A549 (cell line): ENCODE data around the gene RUSC1. TPM values are rescaled to one million over a fixed set of nuclear protein-coding genes. Genes with fewer than 3 reads are reported as not detected.
"Not testable (repeated sequence)": the region's sequence is repeated elsewhere in the genome, so short reads cannot be mapped to it uniquely, and the experiment has no call there.

Source experiments
- ATAC-seq, 2 experiments: fragments of 200-7000 bp in 1 of 2; fragments of >200 bp in 1 of 2; cut with Nextera tagmentation in 1 of 2; cut with Tn5 transposase in 1 of 2; 3 replicates each; pipeline versions ENCODE4 v1.8.0 to v1.9.1; 2018 to 2020; ENCODE audit warnings: mild to moderate bottlenecking in 1 of 2, moderate library complexity in 1 of 2
- CTCF ChIA-PET: fragments of 300-600 bp; sonication (Branson Sonifier 250); formaldehyde crosslinking; extraction: SDS; loops from one replicate; lab custom pipeline; 2021; ENCODE audit warnings: antibody characterized with exemption, inconsistent platforms; lab: Yijun Ruan, JAX
- POLR2A ChIA-PET: fragments of 350-600 bp; formaldehyde crosslinking; extraction: SDS; loops from one replicate; lab custom pipeline; 2021; ENCODE audit warnings: antibody characterized with exemption, inconsistent platforms; lab: Yijun Ruan, JAX
- DNase-seq, 2 experiments: peaks; one replicate each; pipeline versions ENCODE4 v3.0.0 to v3.0.0-alpha.2; 2011 to 2016; ENCODE audit warnings: low read depth in 1 of 2, low spot score in 1 of 2
- FAIRE-seq: peaks from 2 replicates; lab custom pipeline; 2011; peaks lifted over from hg19 to GRCh38; lab: Jason Lieb, UNC
- H3K27ac ChIP-seq, 2 experiments: fragments of >200 bp; sonication (Bioruptor Twin); formaldehyde crosslinking; 3 replicates each; pipeline ENCODE4 v1.5.1; 2016 to 2017
- H3K4me1 ChIP-seq: fragments of >200 bp; sonication (Bioruptor Twin); formaldehyde crosslinking; 3 replicates; pipeline ENCODE4 v1.6.1; 2016
- H3K4me2 ChIP-seq: fragments of >200 bp; sonication (Bioruptor Twin); formaldehyde crosslinking; 3 replicates; pipeline ENCODE4 v1.6.1; 2016
- H3K4me3 ChIP-seq: fragments of >200 bp; sonication (Bioruptor Twin); formaldehyde crosslinking; 3 replicates; pipeline ENCODE4 v1.5.1; 2016
- H3K9me3 ChIP-seq: fragments of >200 bp; sonication (Bioruptor Twin); formaldehyde crosslinking; 3 replicates; pipeline ENCODE4 v1.6.1; 2016
- BHLHE40 ChIP-seq: IDR thresholded peaks from 2 replicates; pipeline ENCODE4 v1.6.1; 2012; ENCODE audit warnings: low read depth, low read length, inconsistent platforms
- CBX8 ChIP-seq: fragments of 200-600 bp; sonication (generic); IDR thresholded peaks from 2 replicates; pipeline ENCODE4 v1.6.1; 2016
- EP300 ChIP-seq, 2 experiments: fragments of >200 bp; sonication (Bioruptor Twin); formaldehyde crosslinking; IDR thresholded peaks; 2 replicates in 1 of 2; 3 replicates in 1 of 2; pipeline ENCODE4 v1.6.1; 2016 to 2017
- FOSB ChIP-seq: fragments of 250-450 bp; sonication (Bioruptor Pico); IDR thresholded peaks from 2 replicates; pipeline ENCODE4 v1.5.0; 2020; ENCODE audit warnings: mild to moderate bottlenecking, moderate library complexity
- FOSL2 ChIP-seq, 2 experiments: fragments of 450-650 bp in 1 of 2; fragments of >200 bp in 1 of 2; sonication (Bioruptor Twin) in 1 of 2; formaldehyde crosslinking; IDR thresholded peaks; 2 replicates each; pipeline versions ENCODE4 v1.5.0 to v1.6.1; 2016 to 2020; ENCODE audit warnings: mild to moderate bottlenecking in 1 of 2, moderate library complexity in 1 of 2
- HEYL ChIP-seq: fragments of 250-450 bp; sonication (Bioruptor Pico); IDR thresholded peaks from 2 replicates; pipeline ENCODE4 v1.8.0; 2021; ENCODE audit warnings: mild to moderate bottlenecking, moderate library complexity
- HOXB13 ChIP-seq: fragments of 250-450 bp; sonication (Bioruptor Pico); IDR thresholded peaks from 2 replicates; pipeline ENCODE4 v1.5.0; 2020; ENCODE audit warnings: low read depth, mild to moderate bottlenecking, moderate library complexity
- HOXB5 ChIP-seq: fragments of 250-450 bp; sonication (Bioruptor Pico); IDR thresholded peaks from 2 replicates; pipeline ENCODE4 v1.5.0; 2020; ENCODE audit warnings: mild to moderate bottlenecking, moderate library complexity
- JUNB ChIP-seq: fragments of >200 bp; sonication (Bioruptor Twin); formaldehyde crosslinking; IDR thresholded peaks from 2 replicates; pipeline ENCODE4 v1.6.1; 2016
- KDM1A ChIP-seq: fragments of 200-600 bp; sonication (generic); IDR thresholded peaks from 2 replicates; pipeline ENCODE4 v1.6.1; 2016; ENCODE audit warnings: low read depth, mild to moderate bottlenecking
- KDM5A ChIP-seq: fragments of 200-600 bp; sonication (generic); IDR thresholded peaks from 2 replicates; pipeline ENCODE4 v1.6.1; 2016; ENCODE audit warnings: antibody characterized with exemption, mild to moderate bottlenecking
- MAFK ChIP-seq: fragments of 450-650 bp; IDR thresholded peaks from 2 replicates; pipeline ENCODE4 v1.6.1; 2014; ENCODE audit not compliant: partially characterized antibody
- MYC ChIP-seq: IDR thresholded peaks from 2 replicates; pipeline ENCODE4 v1.6.1; 2012; ENCODE audit warnings: mild to moderate bottlenecking, inconsistent platforms, low read length, improper control_type of control experiment, borderline replicate concordance
- NPAS2 ChIP-seq: fragments of 250-450 bp; sonication (Bioruptor Pico); IDR thresholded peaks from 2 replicates; pipeline ENCODE4 v1.8.0; 2022; ENCODE audit warnings: mild to moderate bottlenecking, moderate library complexity, borderline replicate concordance
- NR3C1 ChIP-seq: fragments of >200 bp; sonication (Bioruptor Twin); formaldehyde crosslinking; IDR thresholded peaks from 3 replicates; pipeline ENCODE4 v1.6.1; 2017
- PHF8 ChIP-seq: fragments of 200-600 bp; sonication (generic); IDR thresholded peaks from 2 replicates; pipeline ENCODE4 v1.6.1; 2016; ENCODE audit warnings: low read depth, mild to moderate bottlenecking, antibody characterized with exemption, moderate library complexity, borderline replicate concordance
- POLR2A ChIP-seq: IDR thresholded peaks from 2 replicates; pipeline ENCODE4 v1.6.1; 2012; ENCODE audit warnings: mild to moderate bottlenecking, low read length
- RAD21 ChIP-seq, 2 experiments: fragments of >200 bp in 1 of 2; sonication (Bioruptor Twin) in 1 of 2; formaldehyde crosslinking in 1 of 2; IDR thresholded peaks in 1 of 2; conservative IDR thresholded peaks in 1 of 2; 2 replicates in 1 of 2; 3 replicates in 1 of 2; pipeline ENCODE4 v1.6.1; 2012 to 2018; ENCODE audit warnings: inconsistent platforms in 1 of 2
- RARB ChIP-seq: fragments of 250-450 bp; sonication (Bioruptor Pico); IDR thresholded peaks from 2 replicates; pipeline ENCODE4 v1.8.0; 2021; ENCODE audit warnings: mild to moderate bottlenecking, moderate library complexity
- RNF2 ChIP-seq: fragments of 200-600 bp; sonication (generic); IDR thresholded peaks from 2 replicates; pipeline ENCODE4 v1.6.1; 2016; ENCODE audit warnings: low read depth, mild to moderate bottlenecking, antibody characterized with exemption, moderate library complexity, borderline replicate concordance
- SMC3 ChIP-seq: fragments of >200 bp; sonication (Bioruptor Twin); formaldehyde crosslinking; IDR thresholded peaks from 3 replicates; pipeline ENCODE4 v1.6.1; 2018; ENCODE audit warnings: inconsistent platforms
- SREBF2 ChIP-seq: fragments of 450-650 bp; IDR thresholded peaks from 2 replicates; pipeline ENCODE4 v1.6.1; 2014; ENCODE audit warnings: mild to moderate bottlenecking, moderate library complexity
- ZNF302 ChIP-seq: fragments of 250-450 bp; sonication (Bioruptor Pico); IDR thresholded peaks from 2 replicates; pipeline ENCODE4 v1.9.0; 2021; ENCODE audit warnings: inconsistent platforms, mild to moderate bottlenecking, moderate library complexity
- ZSCAN20 ChIP-seq: fragments of 250-450 bp; sonication (Bioruptor Pico); IDR thresholded peaks from 2 replicates; pipeline ENCODE4 v1.8.0; 2022; ENCODE audit warnings: mild to moderate bottlenecking, moderate library complexity
- WGBS: methylation state at CpG from one replicate; pipeline ENCODE4 v1.1.6; 2017; ENCODE audit errors: missing lambda C conversion rate; 5-methylcytosine and 5-hydroxymethylcytosine counted together
- polyA plus RNA-seq, 4 experiments: library from polyadenylated mRNA; depleted of rRNA in 3 of 4; stranded (reverse); fragments of >200 nt; fragmentation: RNase III in 1 of 4; extraction: RNeasy Plus Mini Kit Qiagen cat#74134 plus additional on column Dnase treatment in 1 of 4; gene quantifications; 2 replicates in 3 of 4; 3 replicates in 1 of 4; pipeline ENCODE4 v1.2.3, GENCODE V29; 2011 to 2017
- TF ChIP-seq, protein P1 (sequence below): fragments of 250-450 bp; sonication (Bioruptor Pico); IDR thresholded peaks from 2 replicates; pipeline ENCODE4 v1.5.0; 2020; ENCODE audit warnings: low read depth, mild to moderate bottlenecking, moderate library complexity
- TF ChIP-seq, protein P2 (sequence below): IDR thresholded peaks from 2 replicates; pipeline ENCODE4 v1.6.1; 2012
- TF ChIP-seq, protein P3 (sequence below): fragments of 150-350 bp; IDR thresholded peaks from 2 replicates; pipeline ENCODE4 v1.6.1; 2014; ENCODE audit warnings: low read depth, mild to moderate bottlenecking, low read length
- TF ChIP-seq, protein P4 (sequence below): IDR thresholded peaks from 2 replicates; pipeline ENCODE4 v1.6.1; 2012; ENCODE audit warnings: low read depth, borderline replicate concordance

RUSC1 gene
- polyA plus RNA-seq, 2 of the 4 experiments (the other 2 are of a cell fraction) = 27.8 to 32.2 TPM

DNA sequence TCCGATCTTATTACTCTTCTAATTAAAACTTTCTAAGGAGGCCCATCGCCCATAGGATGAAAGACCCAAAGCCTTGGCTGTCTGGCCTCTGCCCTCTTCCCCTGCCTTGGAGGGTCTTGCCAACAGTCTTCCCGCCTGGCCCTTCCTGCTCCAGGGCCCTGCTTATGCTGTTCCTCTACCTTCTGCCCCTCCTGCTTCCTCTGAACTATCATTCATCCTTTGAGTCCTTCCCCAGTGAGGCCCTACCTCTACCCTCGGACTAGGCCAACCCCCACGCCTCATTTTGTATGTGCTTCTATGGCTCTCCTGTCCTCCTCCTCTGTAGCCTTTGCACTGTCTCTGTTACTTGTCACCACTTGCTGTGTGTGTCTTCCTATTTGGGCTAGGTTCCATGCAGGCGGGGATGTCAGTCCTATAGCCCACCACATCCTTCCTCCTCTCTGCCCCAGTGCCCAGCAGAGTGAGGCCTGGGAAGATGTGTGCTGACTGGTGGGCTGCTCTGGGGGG, 5.4 kb downstream of the RUSC1 start:
- DNase-seq (no peak), FAIRE-seq (no peak), ATAC-seq (no peak)
- ChIA-PET POLR2A (no interaction called here), CTCF (interaction anchor here (1.0 to 7.7 kb wide), 9 partner anchors 8 to 266 kb away, joined by 3 to 149 read pairs (median 7); partner anchors contain the start of gene FDPS)
- Histone ChIP-seq H3K4me1 (peaks cover 20% of the 10 kb centered on the region), H3K4me2 (peak overlapping the region; percentile 80), H3K9me3 (no peaks in the 10 kb centered on the region), H3K27ac (peak overlapping the region in 1 of 2 experiments; percentile 98; a peak in 3 of 6 replicates)
- WGBS = 94% methylated on average over 6 of the region's 6 CpGs
- TF ChIP-seq RAD21 (conservative IDR thresholded peaks at IDR 0.05 in 1 of 2, IDR thresholded peaks at IDR 0.05 in 1 of 2) (no peak), HOXB13 (CRISPR knock-in tag) (no peak), NR3C1 (no peak), POLR2A (no peak), CBX8 (no peak), FOSL2 (IDR thresholded peaks at IDR 0.05) (no peak), FOSL2 (CRISPR knock-in tag; IDR thresholded peaks at IDR 0.05) (no peak), SREBF2 (no peak), RNF2 (no peak), KDM5A (no peak), HOXB5 (CRISPR knock-in tag) (no peak), FOSB (CRISPR knock-in tag) (no peak), PHF8 (no peak)
- TF ChIP-seq, protein P1, sequence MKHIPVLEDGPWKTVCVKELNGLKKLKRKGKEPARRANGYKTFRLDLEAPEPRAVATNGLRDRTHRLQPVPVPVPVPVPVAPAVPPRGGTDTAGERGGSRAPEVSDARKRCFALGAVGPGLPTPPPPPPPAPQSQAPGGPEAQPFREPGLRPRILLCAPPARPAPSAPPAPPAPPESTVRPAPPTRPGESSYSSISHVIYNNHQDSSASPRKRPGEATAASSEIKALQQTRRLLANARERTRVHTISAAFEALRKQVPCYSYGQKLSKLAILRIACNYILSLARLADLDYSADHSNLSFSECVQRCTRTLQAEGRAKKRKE (CRISPR knock-in tag) = no peak
- TF ChIP-seq, protein P2, sequence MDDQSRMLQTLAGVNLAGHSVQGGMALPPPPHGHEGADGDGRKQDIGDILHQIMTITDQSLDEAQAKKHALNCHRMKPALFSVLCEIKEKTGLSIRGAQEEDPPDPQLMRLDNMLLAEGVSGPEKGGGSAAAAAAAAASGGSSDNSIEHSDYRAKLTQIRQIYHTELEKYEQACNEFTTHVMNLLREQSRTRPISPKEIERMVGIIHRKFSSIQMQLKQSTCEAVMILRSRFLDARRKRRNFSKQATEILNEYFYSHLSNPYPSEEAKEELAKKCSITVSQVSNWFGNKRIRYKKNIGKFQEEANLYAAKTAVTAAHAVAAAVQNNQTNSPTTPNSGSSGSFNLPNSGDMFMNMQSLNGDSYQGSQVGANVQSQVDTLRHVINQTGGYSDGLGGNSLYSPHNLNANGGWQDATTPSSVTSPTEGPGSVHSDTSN = no peak
- TF ChIP-seq, protein P3, sequence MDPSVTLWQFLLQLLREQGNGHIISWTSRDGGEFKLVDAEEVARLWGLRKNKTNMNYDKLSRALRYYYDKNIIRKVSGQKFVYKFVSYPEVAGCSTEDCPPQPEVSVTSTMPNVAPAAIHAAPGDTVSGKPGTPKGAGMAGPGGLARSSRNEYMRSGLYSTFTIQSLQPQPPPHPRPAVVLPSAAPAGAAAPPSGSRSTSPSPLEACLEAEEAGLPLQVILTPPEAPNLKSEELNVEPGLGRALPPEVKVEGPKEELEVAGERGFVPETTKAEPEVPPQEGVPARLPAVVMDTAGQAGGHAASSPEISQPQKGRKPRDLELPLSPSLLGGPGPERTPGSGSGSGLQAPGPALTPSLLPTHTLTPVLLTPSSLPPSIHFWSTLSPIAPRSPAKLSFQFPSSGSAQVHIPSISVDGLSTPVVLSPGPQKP = no peak
- TF ChIP-seq, all 56 proteins: peak for 0
- H3K4me3 ChIP-seq = no peak overlapping the region

DNA sequence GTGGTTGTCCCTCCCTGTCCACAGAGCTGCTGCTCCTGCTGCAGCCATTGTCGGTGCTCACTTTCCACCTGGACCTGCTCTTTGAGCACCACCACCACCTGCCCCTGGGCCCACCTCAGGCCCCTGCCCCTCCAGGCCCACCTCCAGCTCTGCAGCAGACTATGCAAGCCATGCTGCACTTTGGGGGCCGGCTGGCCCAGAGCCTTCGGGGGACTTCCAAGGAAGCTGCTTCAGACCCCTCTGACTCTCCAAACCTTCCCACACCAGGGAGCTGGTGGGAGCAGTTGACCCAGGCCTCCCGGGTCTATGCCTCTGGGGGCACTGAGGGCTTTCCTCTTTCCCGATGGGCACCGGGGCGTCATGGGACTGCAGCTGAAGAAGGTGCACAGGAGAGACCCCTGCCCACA, 5.9 kb downstream of the RUSC1 start:
- POLR2A ChIA-PET = no interaction called here
- no peak for DNase-seq
- peaks cover 19% of the 10 kb centered on the region for H3K4me1 ChIP-seq
- CTCF ChIA-PET = interaction anchor here (0.6 to 7.7 kb wide), 8 partner anchors 8 to 388 kb away, joined by 3 to 149 read pairs (median 4); partner anchors contain the start of gene FDPS
- 0 out of 6 replicates have a peak overlapping the region, but pooled peaks of 1 of the 2 experiments have one; percentile 15 for H3K27ac ChIP-seq
- no peak for ATAC-seq
- WGBS = 88% methylated on average over 5 of the region's 7 CpGs
- H3K4me2 ChIP-seq = no peak overlapping the region
- H3K9me3 ChIP-seq = no peaks in the 10 kb centered on the region
- FAIRE-seq = no peak
- TF ChIP-seq NPAS2 (CRISPR knock-in tag) (no peak), HEYL (no peak), HOXB13 (CRISPR knock-in tag) (no peak)
- no peak overlapping the region for H3K4me3 ChIP-seq

DNA sequence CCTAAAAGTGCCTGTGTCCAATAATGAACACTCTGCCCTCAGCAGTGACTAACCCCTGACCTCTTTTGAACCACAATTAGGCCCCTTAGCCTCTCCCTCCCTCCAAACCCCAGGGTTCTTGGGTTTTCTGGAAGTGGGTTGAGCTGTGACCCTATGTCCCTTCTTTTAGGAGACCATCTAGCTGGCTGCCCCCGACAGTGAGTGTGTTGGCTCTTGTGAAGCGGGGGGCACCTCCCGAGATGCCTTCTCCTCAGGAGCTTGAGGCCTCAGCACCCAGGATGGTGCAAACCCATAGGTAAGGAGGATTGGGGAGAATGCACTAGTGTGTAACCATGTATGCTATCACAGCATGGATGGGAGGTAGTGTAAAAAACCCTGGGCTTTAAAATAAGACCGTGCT, 7.3 kb downstream of the RUSC1 start:
- Histone ChIP-seq H3K4me2 (no peak overlapping the region), H3K9me3 (no peaks in the 10 kb centered on the region)
- CTCF ChIA-PET = interaction anchor here (0.7 to 6.3 kb wide), 7 partner anchors 10 to 243 kb away, joined by 3 to 43 read pairs (median 7); partner anchors contain the start of gene FDPS
- ATAC-seq = no peak
- no peak for TF ChIP-seq RAD21 (conservative IDR thresholded peaks at IDR 0.05 in 1 of 2, IDR thresholded peaks at IDR 0.05 in 1 of 2)
- no peak for TF ChIP-seq KDM1A
- TF ChIP-seq, protein P4, sequence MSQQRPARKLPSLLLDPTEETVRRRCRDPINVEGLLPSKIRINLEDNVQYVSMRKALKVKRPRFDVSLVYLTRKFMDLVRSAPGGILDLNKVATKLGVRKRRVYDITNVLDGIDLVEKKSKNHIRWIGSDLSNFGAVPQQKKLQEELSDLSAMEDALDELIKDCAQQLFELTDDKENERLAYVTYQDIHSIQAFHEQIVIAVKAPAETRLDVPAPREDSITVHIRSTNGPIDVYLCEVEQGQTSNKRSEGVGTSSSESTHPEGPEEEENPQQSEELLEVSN = no peak
- no peak for TF ChIP-seq EP300 (IDR thresholded peaks at IDR 0.05)
- TF ChIP-seq BHLHE40 = no peak
- TF ChIP-seq SMC3 = no peak
- no peak for TF ChIP-seq RNF2
- no peak for TF ChIP-seq MAFK
- TF ChIP-seq RARB (CRISPR knock-in tag) = no peak
- no peak for TF ChIP-seq NPAS2 (CRISPR knock-in tag)
- no peak for TF ChIP-seq ZNF302 (CRISPR knock-in tag)
- no peak for TF ChIP-seq FOSL2 (IDR thresholded peaks at IDR 0.05)
- TF ChIP-seq FOSL2 (CRISPR knock-in tag; IDR thresholded peaks at IDR 0.05) = no peak
- TF ChIP-seq JUNB = no peak
- no peak for TF ChIP-seq MYC
- TF ChIP-seq HOXB5 (CRISPR knock-in tag) = no peak
- TF ChIP-seq ZSCAN20 (CRISPR knock-in tag) = no peak
- TF ChIP-seq, all 56 proteins: peak for 0
- H3K4me1 ChIP-seq = peaks cover 10% of the 10 kb centered on the region
- FAIRE-seq (no peak), DNase-seq (no peak)
- POLR2A ChIA-PET = no interaction called here
- 84% methylated on average over 4 of the region's 4 CpGs for WGBS
- no peak overlapping the region for H3K27ac ChIP-seq
- H3K4me3 ChIP-seq = no peak overlapping the region

DNA sequence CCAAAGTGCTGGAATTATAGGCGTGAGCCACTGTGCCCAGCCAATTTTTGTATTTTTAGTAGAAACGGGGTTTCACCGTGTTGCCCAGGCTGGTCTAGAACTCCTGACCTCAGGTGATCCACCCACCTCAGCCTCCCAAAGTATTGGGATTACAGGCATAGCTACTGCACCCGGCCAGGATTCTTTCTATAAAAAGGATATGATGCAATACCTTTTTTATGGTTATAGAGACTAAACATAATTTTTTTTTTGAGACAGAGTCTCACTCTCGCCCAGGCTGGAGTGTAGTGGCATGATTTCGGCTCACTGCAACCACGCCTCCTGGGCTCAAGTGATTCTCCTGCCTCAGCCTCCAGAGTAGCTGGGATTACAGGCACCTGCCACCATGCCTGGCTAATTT, 8.2 kb downstream of the RUSC1 start:
- POLR2A ChIA-PET = interaction anchor here (0.6 kb wide), 1 partner anchor 236 kb away, joined by 3 read pairs; no protein-coding TSS in a partner anchor
- H3K4me3 ChIP-seq, H3K4me2 ChIP-seq, ATAC-seq, DNase-seq, H3K9me3 ChIP-seq, H3K27ac ChIP-seq, FAIRE-seq: not testable (repeated sequence)
- WGBS = 87% methylated on average over 7 of the region's 7 CpGs
- CTCF ChIA-PET = interaction anchor here (0.7 to 1.9 kb wide), 5 partner anchors 39 to 1160 kb away, joined by 3 to 11 read pairs (median 4); no protein-coding TSS in a partner anchor
- peaks cover 10% of the 10 kb centered on the region for H3K4me1 ChIP-seq
